Measurements from ENCODE around the gene CDH11. TPM values are rescaled to one million over a fixed set of nuclear protein-coding genes. Genes with fewer than 3 reads are reported as not detected.

CDH11 gene
- total RNA-seq, 1 donor from 2014 or later, result 45.2 TPM

GRCh38 chr16:64910356-64910755 lies 211.5 kb downstream of the CDH11 start:
- no peak for DNase-seq (ENCODE audit: extremely low spot score in 2 of 2)
- Histone ChIP-seq H3K36me3 (no peaks in the 10 kb centered on the region), H3K27ac (no peak overlapping the region), H3K4me3 (no peak overlapping the region), H3K9me3 (no peaks in the 10 kb centered on the region), H3K27me3 (no peaks in the 10 kb centered on the region), H3K4me1 (no peaks in the 10 kb centered on the region)
- TF ChIP-seq, protein P1, sequence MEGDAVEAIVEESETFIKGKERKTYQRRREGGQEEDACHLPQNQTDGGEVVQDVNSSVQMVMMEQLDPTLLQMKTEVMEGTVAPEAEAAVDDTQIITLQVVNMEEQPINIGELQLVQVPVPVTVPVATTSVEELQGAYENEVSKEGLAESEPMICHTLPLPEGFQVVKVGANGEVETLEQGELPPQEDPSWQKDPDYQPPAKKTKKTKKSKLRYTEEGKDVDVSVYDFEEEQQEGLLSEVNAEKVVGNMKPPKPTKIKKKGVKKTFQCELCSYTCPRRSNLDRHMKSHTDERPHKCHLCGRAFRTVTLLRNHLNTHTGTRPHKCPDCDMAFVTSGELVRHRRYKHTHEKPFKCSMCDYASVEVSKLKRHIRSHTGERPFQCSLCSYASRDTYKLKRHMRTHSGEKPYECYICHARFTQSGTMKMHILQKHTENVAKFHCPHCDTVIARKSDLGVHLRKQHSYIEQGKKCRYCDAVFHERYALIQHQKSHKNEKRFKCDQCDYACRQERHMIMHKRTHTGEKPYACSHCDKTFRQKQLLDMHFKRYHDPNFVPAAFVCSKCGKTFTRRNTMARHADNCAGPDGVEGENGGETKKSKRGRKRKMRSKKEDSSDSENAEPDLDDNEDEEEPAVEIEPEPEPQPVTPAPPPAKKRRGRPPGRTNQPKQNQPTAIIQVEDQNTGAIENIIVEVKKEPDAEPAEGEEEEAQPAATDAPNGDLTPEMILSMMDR (IDR thresholded peaks at IDR 0.05), result no peak
- TF ChIP-seq POLR2AphosphoS5 (IDR thresholded peaks at IDR 0.05; ENCODE audit: insufficient read depth in 1 of 2, low read depth in 1 of 2) (no peak), POLR2A (IDR thresholded peaks at IDR 0.05) (no peak)
- intact Hi-C loops (cut with DNase I), result no loop called here

DNA sequence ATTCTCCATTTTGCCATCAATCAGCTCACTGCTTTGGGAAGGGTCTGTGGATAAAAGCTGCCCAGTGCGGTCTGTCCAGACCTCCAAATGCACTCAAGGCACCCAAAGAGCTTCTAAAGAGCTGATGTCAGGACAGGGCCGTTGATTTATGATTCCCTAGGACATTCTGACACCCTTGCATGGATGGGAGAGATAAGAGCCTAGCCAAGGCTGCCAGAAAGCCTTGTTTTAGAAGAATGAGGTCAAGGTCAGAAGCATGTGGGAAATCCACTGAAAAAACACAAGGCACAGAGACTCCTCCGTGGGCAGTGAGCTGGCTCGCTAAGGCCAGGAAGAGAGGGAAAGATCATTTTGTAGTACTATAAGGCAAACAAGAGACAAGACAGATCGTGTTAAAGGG lies 214.0 kb downstream of the CDH11 start:
- Histone ChIP-seq H3K36me3 (no peaks in the 10 kb centered on the region), H3K4me3 (no peak overlapping the region), H3K9me3 (no peaks in the 10 kb centered on the region), H3K27me3 (no peaks in the 10 kb centered on the region), H3K27ac (no peak overlapping the region), H3K4me1 (no peaks in the 10 kb centered on the region)
- DNase-seq (ENCODE audit: extremely low spot score in 2 of 2), result no peak
- intact Hi-C loops (cut with DNase I), result no loop called here
- TF ChIP-seq POLR2AphosphoS5 (IDR thresholded peaks at IDR 0.05; ENCODE audit: insufficient read depth in 1 of 2, low read depth in 1 of 2) (no peak), POLR2A (IDR thresholded peaks at IDR 0.05) (no peak)
- TF ChIP-seq, protein P1 (IDR thresholded peaks at IDR 0.05), result no peak

- Histone ChIP-seq H3K27me3 (no peaks in the 10 kb centered on the region), H3K27ac (no peak overlapping the region), H3K36me3 (no peaks in the 10 kb centered on the region), H3K4me3 (no peak overlapping the region), H3K9me3 (no peaks in the 10 kb centered on the region), H3K4me1 (no peaks in the 10 kb centered on the region)
- TF ChIP-seq POLR2AphosphoS5 (IDR thresholded peaks at IDR 0.05; ENCODE audit: insufficient read depth in 1 of 2, low read depth in 1 of 2) (no peak), POLR2A (IDR thresholded peaks at IDR 0.05) (no peak)
- TF ChIP-seq, protein P1 (IDR thresholded peaks at IDR 0.05), result no peak
- no peak for DNase-seq (ENCODE audit: extremely low spot score in 2 of 2)
- intact Hi-C loops (cut with DNase I), result no loop called here
These were observed 218.1 kb downstream of the CDH11 start for GRCh38 chr16:64903770-64904169.

DNA sequence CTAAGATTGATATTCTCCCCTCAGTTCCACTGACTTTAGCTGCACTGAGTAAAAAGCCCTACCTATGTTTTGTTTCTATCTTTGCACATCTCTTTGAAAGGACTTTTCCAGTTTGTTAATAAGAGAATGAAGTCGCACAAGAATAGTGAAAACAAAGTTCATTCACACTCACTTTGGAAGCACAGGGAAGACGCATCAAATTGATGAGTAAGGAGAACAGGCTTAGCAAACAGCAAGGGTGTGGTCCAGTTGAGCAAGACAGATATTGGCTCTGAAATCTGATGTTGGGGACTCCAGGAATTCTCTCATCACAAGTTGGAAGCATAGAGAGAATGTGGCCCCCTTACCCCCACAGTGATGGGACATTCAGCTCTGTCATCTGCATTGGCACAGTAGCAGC lies 221.3 kb downstream of the CDH11 start:
- no peak for DNase-seq (ENCODE audit: extremely low spot score in 2 of 2)
- H3K9me3 ChIP-seq, result no peaks in the 10 kb centered on the region
- intact Hi-C loops (cut with DNase I), result no loop called here
- TF ChIP-seq POLR2A (IDR thresholded peaks at IDR 0.05) (no peak), POLR2AphosphoS5 (IDR thresholded peaks at IDR 0.05; ENCODE audit: insufficient read depth in 1 of 2, low read depth in 1 of 2) (no peak)
- TF ChIP-seq, protein P1 (IDR thresholded peaks at IDR 0.05), result no peak
- H3K27ac ChIP-seq, result no peak overlapping the region
- H3K27me3 ChIP-seq, result no peaks in the 10 kb centered on the region
- H3K4me3 ChIP-seq, result no peak overlapping the region
- H3K4me1 ChIP-seq, result no peaks in the 10 kb centered on the region
- H3K36me3 ChIP-seq, result no peaks in the 10 kb centered on the region

DNA sequence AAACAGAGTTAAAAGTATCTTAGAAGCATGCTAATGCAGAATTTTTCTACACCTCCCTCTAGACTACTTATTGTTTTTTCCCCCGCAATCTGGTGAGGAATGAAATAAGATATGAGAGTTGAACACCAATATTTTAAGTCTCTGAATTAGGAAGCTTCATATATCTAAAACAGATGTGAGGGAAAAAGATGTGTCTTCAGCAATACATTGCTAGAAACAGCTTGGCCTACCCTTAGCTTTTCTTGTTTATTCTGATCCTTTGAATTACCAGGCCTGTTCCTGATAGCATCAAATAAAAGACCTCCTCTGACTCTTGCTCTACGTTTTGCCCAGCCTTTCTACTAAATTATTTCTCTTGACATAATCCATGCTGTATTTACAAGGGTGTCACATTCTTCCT lies 221.8 kb downstream of the CDH11 start:
- TF ChIP-seq POLR2A (IDR thresholded peaks at IDR 0.05) (no peak), POLR2AphosphoS5 (IDR thresholded peaks at IDR 0.05; ENCODE audit: insufficient read depth in 1 of 2, low read depth in 1 of 2) (no peak)
- TF ChIP-seq, protein P1 (IDR thresholded peaks at IDR 0.05), result no peak
- Histone ChIP-seq H3K4me1 (no peaks in the 10 kb centered on the region), H3K4me3 (no peak overlapping the region), H3K36me3 (no peaks in the 10 kb centered on the region), H3K27me3 (no peaks in the 10 kb centered on the region), H3K9me3 (no peaks in the 10 kb centered on the region), H3K27ac (no peak overlapping the region)
- intact Hi-C loops (cut with DNase I), result no loop called here
- DNase-seq (ENCODE audit: extremely low spot score in 2 of 2), result no peak

Measured in vagina (tissue), 2 donors.